Epithelial cell of esophagus (primary cell): Measurements from ENCODE around the gene MRC2.
A peak's percentile ranks its signal among the peaks of the same experiment; 100 is the strongest.
"Not testable (repeated sequence)": the region's sequence is repeated elsewhere in the genome, so short reads cannot be mapped to it uniquely, and the experiment has no call there.

Experiments used
- DNase-seq: peaks from one replicate; pipeline ENCODE4 v3.0.0; 2010; ENCODE audit warnings: low read depth
- H3K4me3 ChIP-seq: 2 replicates; pipeline ENCODE4 v1.5.1; 2011; ENCODE audit warnings: mild to moderate bottlenecking, low read length, control low read depth
- CTCF ChIP-seq: IDR thresholded peaks from 2 replicates; pipeline ENCODE4 v1.5.1; 2011; ENCODE audit warnings: low read depth, mild to moderate bottlenecking, low read length, control low read depth, inconsistent platforms; ENCODE audit not compliant: insufficient read depth; ENCODE audit errors: missing control alignments

MRC2 gene

DNA sequence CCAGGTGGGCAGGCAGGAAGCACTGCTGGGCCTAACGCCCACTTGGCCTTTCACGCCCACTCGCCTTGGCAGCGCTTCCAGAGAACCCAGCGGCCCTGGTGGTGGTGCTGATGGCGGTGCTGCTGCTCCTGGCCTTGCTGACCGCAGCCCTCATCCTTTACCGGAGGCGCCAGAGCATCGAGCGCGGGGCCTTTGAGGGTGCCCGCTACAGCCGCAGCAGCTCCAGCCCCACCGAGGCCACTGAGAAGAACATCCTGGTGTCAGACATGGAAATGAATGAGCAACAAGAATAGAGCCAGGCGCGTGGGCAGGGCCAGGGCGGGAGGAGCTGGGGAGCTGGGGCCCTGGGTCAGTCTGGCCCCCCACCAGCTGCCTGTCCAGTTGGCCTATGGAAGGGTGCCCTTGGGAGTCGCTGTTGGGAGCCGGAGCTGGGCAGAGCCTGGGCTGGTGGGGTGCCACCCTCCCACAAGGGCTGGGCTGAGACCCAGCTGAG lies 64.7 kb downstream of the MRC2 start:
- no peak overlapping the region for H3K4me3 ChIP-seq
- no peak for TF ChIP-seq CTCF
- DNase-seq: no peak

- no peak overlapping the region for H3K4me3 ChIP-seq
- peak; percentile 40 for TF ChIP-seq CTCF
- DNase-seq: no peak
These were observed 65.4 kb downstream of the MRC2 start for GRCh38 chr17:62692721-62693431.

GRCh38 chr17:62693616-62694409 lies 66.3 kb downstream of the MRC2 start:
- H3K4me3 ChIP-seq: no peak overlapping the region
- TF ChIP-seq CTCF: no peak
- peak; percentile 58 for DNase-seq

DNA sequence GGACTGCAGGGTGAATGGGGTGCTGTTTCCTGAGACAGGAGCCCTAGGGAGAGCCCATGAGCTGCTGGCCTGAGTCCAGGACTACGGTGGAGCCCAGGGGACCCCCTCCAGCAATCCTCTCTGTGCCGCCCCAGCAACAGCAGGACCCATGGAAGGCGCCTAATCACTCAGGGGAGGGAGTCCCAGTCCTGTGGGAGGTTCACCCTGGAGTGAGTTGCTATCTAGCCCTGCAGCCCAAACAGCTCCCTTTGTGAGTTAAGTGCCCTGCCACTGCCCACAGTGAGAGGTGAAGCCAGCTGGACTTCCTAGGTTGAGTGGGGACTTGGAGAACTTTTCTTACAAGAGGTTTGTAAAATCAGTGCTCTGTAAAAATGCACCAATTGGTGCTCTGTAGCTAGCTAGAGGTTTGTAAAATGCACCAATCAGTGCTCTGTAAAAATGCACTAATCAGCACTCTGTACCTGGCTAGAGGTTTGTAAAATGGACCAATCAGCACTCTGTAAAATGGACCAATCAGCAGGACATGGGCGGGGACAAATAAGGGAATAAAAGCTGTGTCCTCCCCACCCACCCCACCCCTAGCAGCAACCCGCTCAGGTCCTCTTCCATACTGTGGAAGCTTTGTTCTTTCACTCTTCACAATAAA lies 67.7 kb downstream of the MRC2 start:
- not testable (repeated sequence) for H3K4me3 ChIP-seq

DNA sequence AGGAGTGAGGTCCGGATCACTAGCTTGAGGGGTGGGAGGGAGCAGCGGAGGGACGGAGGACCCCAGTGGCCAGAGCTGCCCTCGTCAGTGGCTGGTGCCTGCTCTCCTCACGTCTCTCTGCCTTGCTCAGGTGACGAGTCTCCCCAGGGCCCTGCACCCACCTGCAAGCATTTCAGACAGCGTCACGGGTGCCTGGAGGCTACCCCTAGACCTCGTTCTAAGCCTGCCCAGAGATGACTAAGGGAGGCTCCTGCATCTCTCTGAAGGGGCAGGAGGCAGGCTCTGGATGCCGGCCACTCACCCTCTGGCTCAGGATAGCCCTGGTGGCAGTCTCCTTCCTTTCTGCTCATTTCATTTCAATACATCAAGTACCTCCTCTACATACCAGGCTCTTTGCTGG lies 68.8 kb downstream of the MRC2 start:
- no peak for DNase-seq
- TF ChIP-seq CTCF: no peak
- H3K4me3 ChIP-seq: no peak overlapping the region

More for the DNA sequence above, 67.7 kb downstream of the MRC2 start:
- DNase-seq: not testable (repeated sequence)

DNA sequence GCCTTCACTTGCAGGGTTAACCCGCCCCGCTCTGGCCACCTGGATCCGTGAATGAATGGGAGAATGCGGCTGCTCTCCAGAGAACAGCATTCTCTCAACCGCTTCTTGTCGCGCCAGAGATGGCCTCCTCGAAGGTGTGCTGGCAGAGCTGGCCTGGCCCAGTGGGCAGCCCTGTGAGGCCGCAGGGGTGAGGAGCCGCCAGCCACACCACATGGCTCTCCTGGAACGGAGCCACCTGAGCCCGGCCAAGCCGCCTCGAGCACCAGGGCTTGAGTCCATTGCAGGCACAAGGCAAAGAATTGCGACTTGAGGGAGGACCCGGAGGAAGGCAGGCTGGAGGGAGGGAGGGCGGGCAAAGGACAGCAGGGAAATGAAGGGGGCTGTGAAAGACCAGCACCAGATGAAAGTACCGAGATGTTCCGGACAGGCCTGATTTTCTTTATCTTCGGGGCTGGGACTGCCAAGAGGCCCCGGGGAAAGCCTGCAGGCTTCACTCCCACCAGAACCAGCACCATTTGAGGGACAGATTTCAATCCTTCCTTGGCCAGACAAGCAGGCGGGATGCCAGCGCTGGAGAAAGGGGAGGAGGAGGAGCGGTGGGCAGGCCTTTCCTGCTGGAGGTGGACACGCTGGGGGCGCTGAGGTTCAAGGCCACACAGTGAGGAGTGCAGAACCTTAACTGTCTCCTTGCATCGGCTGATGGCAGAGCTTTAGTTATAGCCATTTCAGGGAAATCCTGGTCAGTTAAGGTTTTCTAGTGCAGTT lies 69.4 kb downstream of the MRC2 start:
- no peak overlapping the region for H3K4me3 ChIP-seq
- DNase-seq: no peak
- no peak for TF ChIP-seq CTCF

GRCh38 chr17:62698459-62698858 lies 71.0 kb downstream of the MRC2 start:
- not testable (repeated sequence) for DNase-seq

More at GRCh38 chr17:62698459-62698858, 71.0 kb downstream of the MRC2 start:
- not testable (repeated sequence) for H3K4me3 ChIP-seq
